Measurements from ENCODE around the gene HES4. TPM values are rescaled to one million over a fixed set of nuclear protein-coding genes. Genes with fewer than 3 reads are reported as not detected.

HES4 gene
- total RNA-seq, 2 donors from 2014 or later = 50.1 to 98.8 TPM

DNA sequence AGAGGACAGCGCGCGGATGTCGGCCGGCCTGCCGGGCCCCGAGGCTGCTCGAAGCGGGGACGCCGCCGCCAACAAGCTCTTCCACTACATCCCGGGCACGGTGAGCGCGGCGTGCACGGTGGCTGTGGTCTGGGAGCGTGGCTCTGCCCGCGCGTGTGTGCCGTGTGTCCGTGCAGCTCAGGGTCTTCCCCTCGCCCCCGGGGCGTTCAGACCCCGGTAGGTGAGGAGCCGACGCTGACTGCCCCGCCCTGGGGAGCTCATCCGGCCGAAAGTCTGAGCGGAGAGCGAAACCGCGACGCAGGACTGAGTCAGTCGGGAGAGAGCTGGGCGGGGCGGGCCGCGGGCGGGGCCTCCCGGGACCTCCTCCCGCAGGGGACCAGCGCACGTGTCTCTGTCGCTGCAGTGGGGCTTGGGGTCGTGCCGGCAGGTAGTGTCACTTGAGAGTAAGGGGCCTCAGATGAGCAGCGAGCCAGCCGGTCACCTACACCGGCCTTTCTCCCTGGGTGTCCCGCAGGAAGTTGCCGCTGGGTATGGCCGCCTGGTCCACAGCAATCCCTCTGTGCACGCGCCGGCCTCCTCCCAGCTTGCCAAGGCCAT is 33.1 kb downstream of the HES4 start:
- Histone ChIP-seq H3K4me1 (ENCODE audit: control insufficient read depth in 1 of 2, low read depth in 2 of 2) (peaks cover 6 to 9% of the 10 kb centered on the region in 2 donors), H3K9me3 (no peaks in the 10 kb centered on the region), H3K27ac (peak overlapping the region in 1 of 2 donors; percentile 48), H3K27me3 (replicated peaks; ENCODE audit: insufficient read depth) (peaks cover 1% of the 10 kb centered on the region), H3K36me3 (no peaks in the 10 kb centered on the region), H3K4me3 (peak overlapping the region; percentile 92)
- DNase-seq (ENCODE audit: low spot score) (no peak), ATAC-seq (ENCODE audit: insufficient number of reproducible peaks, low FRiP score, low read depth) (no peak)
- TF ChIP-seq, protein P1, sequence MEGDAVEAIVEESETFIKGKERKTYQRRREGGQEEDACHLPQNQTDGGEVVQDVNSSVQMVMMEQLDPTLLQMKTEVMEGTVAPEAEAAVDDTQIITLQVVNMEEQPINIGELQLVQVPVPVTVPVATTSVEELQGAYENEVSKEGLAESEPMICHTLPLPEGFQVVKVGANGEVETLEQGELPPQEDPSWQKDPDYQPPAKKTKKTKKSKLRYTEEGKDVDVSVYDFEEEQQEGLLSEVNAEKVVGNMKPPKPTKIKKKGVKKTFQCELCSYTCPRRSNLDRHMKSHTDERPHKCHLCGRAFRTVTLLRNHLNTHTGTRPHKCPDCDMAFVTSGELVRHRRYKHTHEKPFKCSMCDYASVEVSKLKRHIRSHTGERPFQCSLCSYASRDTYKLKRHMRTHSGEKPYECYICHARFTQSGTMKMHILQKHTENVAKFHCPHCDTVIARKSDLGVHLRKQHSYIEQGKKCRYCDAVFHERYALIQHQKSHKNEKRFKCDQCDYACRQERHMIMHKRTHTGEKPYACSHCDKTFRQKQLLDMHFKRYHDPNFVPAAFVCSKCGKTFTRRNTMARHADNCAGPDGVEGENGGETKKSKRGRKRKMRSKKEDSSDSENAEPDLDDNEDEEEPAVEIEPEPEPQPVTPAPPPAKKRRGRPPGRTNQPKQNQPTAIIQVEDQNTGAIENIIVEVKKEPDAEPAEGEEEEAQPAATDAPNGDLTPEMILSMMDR (IDR thresholded peaks at IDR 0.05) = no peak

DNA sequence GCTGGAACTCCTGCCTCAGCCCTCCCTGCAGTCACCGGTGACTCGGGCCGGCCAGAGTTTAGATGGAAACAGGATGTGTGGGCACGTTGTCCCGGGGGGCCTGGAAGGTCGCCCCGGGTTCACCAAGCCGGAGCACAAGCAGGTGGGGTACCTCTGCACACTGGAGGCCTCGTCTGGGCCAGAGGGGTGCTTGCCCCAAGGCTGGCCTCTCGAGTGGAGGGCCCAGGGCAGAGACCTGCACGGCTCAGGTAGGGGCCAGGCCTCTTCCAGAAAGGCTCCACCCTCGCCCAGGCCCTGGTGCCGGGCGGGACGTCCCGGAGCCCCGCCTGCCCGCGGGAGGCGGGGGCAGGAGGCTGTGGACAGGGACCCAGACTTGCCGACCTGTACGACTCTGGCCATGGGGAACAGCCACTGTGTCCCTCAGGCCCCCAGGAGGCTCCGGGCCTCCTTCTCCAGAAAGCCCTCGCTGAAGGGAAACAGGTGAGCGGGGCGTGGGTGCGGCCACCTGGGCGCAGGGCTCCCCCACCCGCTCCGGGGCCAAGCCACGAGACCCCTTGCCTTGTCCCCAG is 33.7 kb downstream of the HES4 start, which contains the start of gene PLEKHN1:
Gene PLEKHN1 (plus strand): TSS at position 348 of the 569 bp plus-strand sequence. CDS start 50 bp downstream, at position 398.
- DNase-seq (ENCODE audit: low spot score) = no peak
- peaks cover 6 to 14% of the 10 kb centered on the region in 2 donors for H3K4me1 ChIP-seq (ENCODE audit: control insufficient read depth in 1 of 2, low read depth in 2 of 2)
- TF ChIP-seq, protein P1 (IDR thresholded peaks at IDR 0.05) = no peak
- no peaks in the 10 kb centered on the region for H3K27me3 ChIP-seq (replicated peaks; ENCODE audit: insufficient read depth)
- H3K4me3 ChIP-seq = peak within 1 kb of the TSS; percentile 92
- H3K9me3 ChIP-seq = no peaks in the 10 kb centered on the region
- no peak for ATAC-seq (ENCODE audit: insufficient number of reproducible peaks, low FRiP score, low read depth)
- peak within 1 kb of the TSS in 1 of 2 donors; percentile 48 for H3K27ac ChIP-seq
- no peaks in the 10 kb centered on the region for H3K36me3 ChIP-seq

DNA sequence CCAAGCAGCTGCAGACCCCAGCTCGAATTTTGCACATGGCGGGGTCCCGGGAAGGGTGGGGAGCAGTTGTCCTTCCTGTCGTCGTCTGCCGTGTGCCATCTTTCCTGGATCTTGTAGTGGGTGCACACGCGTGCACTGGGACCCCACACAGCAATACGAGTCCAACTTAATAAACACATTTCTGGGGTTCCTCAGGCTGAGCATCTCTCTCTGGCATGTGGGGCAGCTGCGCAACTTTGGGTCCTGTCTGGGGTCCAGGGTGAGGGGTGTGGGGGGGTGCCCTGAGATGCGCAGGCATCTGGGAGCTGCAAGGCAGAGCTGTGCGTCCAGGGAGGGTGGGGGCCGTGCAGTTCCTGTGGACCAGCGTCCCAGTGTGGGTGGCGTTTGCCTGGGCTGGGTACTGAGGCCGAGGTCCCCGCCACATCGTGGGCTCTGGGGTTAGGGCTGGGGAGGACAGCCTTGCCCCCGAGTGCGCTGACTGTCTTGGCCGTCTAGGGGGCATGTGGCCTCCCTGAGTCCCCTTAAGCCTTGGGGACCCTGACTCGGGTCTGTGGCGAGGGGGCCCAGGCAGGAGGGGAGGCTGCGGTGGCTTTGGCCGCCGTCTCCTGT is 34.3 kb downstream of the HES4 start:
- no peak for DNase-seq (ENCODE audit: low spot score)
- Histone ChIP-seq H3K4me1 (ENCODE audit: control insufficient read depth in 1 of 2, low read depth in 2 of 2) (peaks cover 6 to 16% of the 10 kb centered on the region in 2 donors), H3K4me3 (peak overlapping the region; percentile 92), H3K36me3 (no peaks in the 10 kb centered on the region), H3K9me3 (no peaks in the 10 kb centered on the region), H3K27ac (no peak overlapping the region), H3K27me3 (replicated peaks; ENCODE audit: insufficient read depth) (no peaks in the 10 kb centered on the region)
- TF ChIP-seq, protein P1 (IDR thresholded peaks at IDR 0.05) = no peak
- ATAC-seq (ENCODE audit: insufficient number of reproducible peaks, low FRiP score, low read depth) = no peak

DNA sequence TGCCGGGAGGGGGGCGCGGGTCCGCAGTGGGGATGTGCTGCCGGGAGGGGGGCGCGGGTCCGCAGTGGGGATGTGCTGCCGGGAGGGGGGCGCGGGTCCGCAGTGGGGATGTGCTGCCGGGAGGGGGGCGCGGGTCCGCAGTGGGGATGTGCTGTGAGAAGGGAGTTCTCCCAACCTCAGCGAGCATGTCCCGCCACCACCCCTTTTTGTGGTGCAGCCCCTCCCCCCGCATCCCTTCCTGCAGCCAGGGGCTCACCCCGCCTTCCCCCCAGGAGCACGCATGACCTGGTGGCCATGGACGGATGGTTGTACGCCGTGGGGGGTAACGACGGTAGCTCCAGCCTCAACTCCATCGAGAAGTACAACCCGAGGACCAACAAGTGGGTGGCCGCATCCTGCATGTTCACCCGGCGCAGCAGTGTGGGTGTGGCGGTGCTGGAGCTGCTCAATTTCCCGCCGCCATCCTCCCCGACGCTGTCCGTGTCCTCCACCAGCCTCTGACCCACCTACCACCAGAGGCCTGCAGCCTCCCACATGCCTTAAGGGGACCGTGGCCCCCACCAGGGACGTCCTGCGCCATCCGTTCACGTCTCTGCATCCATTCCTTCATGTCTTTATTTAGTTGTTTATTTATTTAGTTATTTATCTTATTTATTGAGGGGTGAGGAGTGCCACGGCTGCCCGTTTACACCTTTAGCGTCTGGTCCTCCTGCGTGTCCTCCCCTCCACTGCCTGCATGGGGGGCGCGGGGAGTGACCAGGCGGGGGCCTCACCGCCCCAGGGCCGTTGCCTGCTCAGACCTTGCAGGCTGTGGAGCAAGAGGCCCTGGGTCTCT is 35.0 kb downstream of the HES4 start:
- H3K4me1 ChIP-seq (ENCODE audit: control insufficient read depth in 1 of 2, low read depth in 2 of 2) = peaks cover 9 to 19% of the 10 kb centered on the region in 2 donors
- DNase-seq (ENCODE audit: low spot score) (no peak), ATAC-seq (ENCODE audit: insufficient number of reproducible peaks, low FRiP score, low read depth) (no peak)
- TF ChIP-seq, protein P1 (IDR thresholded peaks at IDR 0.05) = no peak
- H3K27me3 ChIP-seq (replicated peaks; ENCODE audit: insufficient read depth) = no peaks in the 10 kb centered on the region
- H3K9me3 ChIP-seq = no peaks in the 10 kb centered on the region
- H3K36me3 ChIP-seq = no peaks in the 10 kb centered on the region
- H3K4me3 ChIP-seq = no peak overlapping the region
- H3K27ac ChIP-seq = no peak overlapping the region

Data from thoracic aorta (tissue), 2 donors.